Right lobe of liver (tissue), 6 donors: ENCODE results near the gene ARL15. TPM values are rescaled to one million over a fixed set of nuclear protein-coding genes. Genes with fewer than 3 reads are reported as not detected.

Experiments used
- ATAC-seq, 4 donors: fragments of 200-7000 bp; cut with Tn5 transposase; one replicate each; pipeline ENCODE4 v1.9.1; 2020; ENCODE audit warnings: mild to moderate bottlenecking in 4 of 4, moderate library complexity in 4 of 4
- DNase-seq, 3 donors: peaks; one replicate each; pipeline ENCODE4 v3.0.0-alpha.2; 2020
- H3K27ac ChIP-seq, 3 donors: fragments of 200-600 bp; one replicate each; pipeline ENCODE4 v1.8.0; 2022
- H3K27me3 ChIP-seq, 2 donors: fragments of 200-600 bp; one replicate each; pipeline ENCODE4 v1.8.0; 2022
- H3K36me3 ChIP-seq, 4 donors: fragments of 200-600 bp; sonication (generic) in 1 of 4; one replicate each; pipeline versions ENCODE4 v1.5.1 to v1.8.0; 2017 to 2022; ENCODE audit warnings: control low read depth in 1 of 4
- H3K4me1 ChIP-seq, 4 donors: fragments of 200-600 bp; sonication (generic) in 1 of 4; one replicate each; pipeline versions ENCODE4 v1.5.1 to v1.8.0; 2017 to 2022; ENCODE audit warnings: control low read depth in 1 of 4
- H3K4me3 ChIP-seq, 3 donors: fragments of 200-600 bp; one replicate each; pipeline ENCODE4 v1.8.0; 2022
- H3K9me3 ChIP-seq, 4 donors: fragments of 200-600 bp; sonication (generic) in 1 of 4; one replicate each; pipeline versions ENCODE4 v1.5.1 to v1.8.0; 2017 to 2022; ENCODE audit warnings: control low read depth in 1 of 4
- POLR2A ChIP-seq: fragments of 450-650 bp; IDR thresholded peaks from one replicate; pipeline ENCODE4 v1.6.1; 2017; ENCODE audit warnings: antibody characterized with exemption, mild to moderate bottlenecking
- WGBS: methylation state at CpG from one replicate; pipeline ENCODE4 v1.1.6; 2018; ENCODE audit warnings: low coverage, low lambda C conversion rate; ENCODE audit not compliant: insufficient coverage; ENCODE audit errors: missing lambda C conversion rate; 5-methylcytosine and 5-hydroxymethylcytosine counted together
- intact Hi-C, 2 donors: fragments of 100-400 bp; cut with DNase I; formaldehyde crosslinking; loops; one replicate each; pipeline versions ENCODE4 v1.11.2 to v1.14.1; 2022
- total RNA-seq, 6 experiments: library from RNA; depleted of rRNA in 2 of 6; stranded (reverse); fragments of >200 nt in 2 of 6; fragmentation: NEBNext Ultra II Directional in 3 of 6; extraction: Animal tissue kit (Norgen Biotek cat#: 25700) in 3 of 6; gene quantifications; one replicate each; pipeline versions ENCODE4 v1.1.0 to v1.2.4, GENCODE V29; 2016 to 2023
- TF ChIP-seq, protein P1 (sequence below), 4 donors: fragments of 200-600 bp in 3 of 4; fragments of 450-650 bp in 1 of 4; IDR thresholded peaks; one replicate each; pipeline versions ENCODE4 v1.5.1 to v1.8.0; 2016 to 2022; ENCODE audit warnings: antibody characterized with exemption in 4 of 4, mild to moderate bottlenecking in 2 of 4
- donor health status: DM: no; HTN: yes; CAD: no.
- donor health status: DM: no; HTN: no; CAD: no.
- donor health status: DM: no; HTN: no; CAD: no.
- donor health status: DM: no; HTN: yes; CAD: no.
- donor health status: DM: no; HTN: yes; CAD: no.

ARL15 gene
- total RNA-seq, 6 experiments from 2014 or later, result 6.3 to 16.5 (median 9.6) TPM

DNA sequence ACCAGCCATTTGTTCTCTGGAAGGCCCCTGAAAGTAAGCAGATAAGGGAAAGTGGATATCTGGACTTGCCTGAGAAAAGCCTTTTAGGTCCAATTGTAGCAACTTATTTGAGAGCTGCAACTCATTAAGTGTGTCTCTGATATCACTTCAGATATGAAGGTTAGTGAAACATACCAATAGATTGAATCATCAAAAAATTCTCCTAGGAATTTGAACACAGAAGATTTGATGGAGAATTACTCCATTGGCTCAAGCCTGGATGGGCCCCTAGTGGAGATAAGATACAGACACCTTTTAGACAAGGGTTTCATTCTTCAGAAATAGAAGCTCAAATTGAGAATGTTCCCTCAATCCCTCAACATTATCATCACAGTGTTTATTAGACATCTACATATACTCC lies 393.3 kb downstream of the ARL15 start:
- H3K4me1 ChIP-seq, result no peaks in the 10 kb centered on the region
- no peak for ATAC-seq
- no peaks in the 10 kb centered on the region for H3K9me3 ChIP-seq
- H3K4me3 ChIP-seq, result no peak overlapping the region
- H3K27me3 ChIP-seq, result no peaks in the 10 kb centered on the region
- TF ChIP-seq, protein P1, sequence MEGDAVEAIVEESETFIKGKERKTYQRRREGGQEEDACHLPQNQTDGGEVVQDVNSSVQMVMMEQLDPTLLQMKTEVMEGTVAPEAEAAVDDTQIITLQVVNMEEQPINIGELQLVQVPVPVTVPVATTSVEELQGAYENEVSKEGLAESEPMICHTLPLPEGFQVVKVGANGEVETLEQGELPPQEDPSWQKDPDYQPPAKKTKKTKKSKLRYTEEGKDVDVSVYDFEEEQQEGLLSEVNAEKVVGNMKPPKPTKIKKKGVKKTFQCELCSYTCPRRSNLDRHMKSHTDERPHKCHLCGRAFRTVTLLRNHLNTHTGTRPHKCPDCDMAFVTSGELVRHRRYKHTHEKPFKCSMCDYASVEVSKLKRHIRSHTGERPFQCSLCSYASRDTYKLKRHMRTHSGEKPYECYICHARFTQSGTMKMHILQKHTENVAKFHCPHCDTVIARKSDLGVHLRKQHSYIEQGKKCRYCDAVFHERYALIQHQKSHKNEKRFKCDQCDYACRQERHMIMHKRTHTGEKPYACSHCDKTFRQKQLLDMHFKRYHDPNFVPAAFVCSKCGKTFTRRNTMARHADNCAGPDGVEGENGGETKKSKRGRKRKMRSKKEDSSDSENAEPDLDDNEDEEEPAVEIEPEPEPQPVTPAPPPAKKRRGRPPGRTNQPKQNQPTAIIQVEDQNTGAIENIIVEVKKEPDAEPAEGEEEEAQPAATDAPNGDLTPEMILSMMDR (IDR thresholded peaks at IDR 0.05), result no peak
- TF ChIP-seq POLR2A, result no peak
- no peaks in the 10 kb centered on the region for H3K36me3 ChIP-seq
- intact Hi-C loops, result no loop called here
- no peak for DNase-seq
- H3K27ac ChIP-seq, result no peak overlapping the region

DNA sequence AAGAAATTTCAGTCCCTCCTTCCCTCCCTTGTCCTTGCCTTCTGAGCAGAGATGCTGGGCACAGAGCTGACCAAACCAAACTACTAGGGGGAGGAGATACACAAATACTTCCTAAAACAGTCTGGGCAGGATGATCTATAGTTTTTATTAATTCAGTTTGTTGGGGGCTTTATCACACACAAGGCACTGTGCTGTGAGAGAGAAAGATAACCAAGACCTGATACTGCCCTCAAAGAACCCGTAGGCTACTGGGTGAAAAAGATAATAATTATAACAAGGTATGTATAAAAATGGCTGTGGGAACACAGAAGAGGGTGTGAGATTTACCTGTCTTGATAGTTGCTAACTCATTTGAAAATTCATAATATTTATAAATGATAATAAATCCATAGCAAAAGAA lies 395.3 kb downstream of the ARL15 start:
- no peaks in the 10 kb centered on the region for H3K27me3 ChIP-seq
- H3K9me3 ChIP-seq, result no peaks in the 10 kb centered on the region
- TF ChIP-seq, protein P1 (IDR thresholded peaks at IDR 0.05), result no peak
- no peak for TF ChIP-seq POLR2A
- H3K4me3 ChIP-seq, result no peak overlapping the region
- no peak for ATAC-seq
- H3K27ac ChIP-seq, result no peak overlapping the region
- intact Hi-C loops, result no loop called here
- no peaks in the 10 kb centered on the region for H3K36me3 ChIP-seq
- 79% methylated on average over 1 of the region's 1 CpG for WGBS
- no peaks in the 10 kb centered on the region for H3K4me1 ChIP-seq
- no peak for DNase-seq

DNA sequence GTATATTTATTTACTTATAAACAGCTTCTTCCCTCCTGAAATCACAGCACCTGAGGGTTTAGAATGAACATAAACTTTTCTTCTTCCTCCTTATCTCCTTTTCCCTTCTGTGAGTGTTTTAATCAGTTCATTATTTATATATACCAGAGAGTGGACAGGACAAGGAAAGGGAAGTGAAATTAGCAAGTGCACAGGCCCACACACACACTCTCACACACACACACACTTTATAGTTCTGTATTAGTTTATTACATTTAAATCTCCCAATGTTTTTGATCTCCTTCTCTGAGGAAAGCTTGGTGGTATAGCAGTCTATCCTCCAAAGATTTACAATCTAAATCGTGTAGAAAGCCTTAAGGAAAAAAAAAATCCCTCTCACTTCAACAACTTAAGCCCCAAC lies 396.4 kb downstream of the ARL15 start:
- Histone ChIP-seq H3K9me3 (no peaks in the 10 kb centered on the region), H3K27me3 (no peaks in the 10 kb centered on the region), H3K4me1 (no peaks in the 10 kb centered on the region), H3K27ac (no peak overlapping the region), H3K36me3 (no peaks in the 10 kb centered on the region), H3K4me3 (no peak overlapping the region)
- TF ChIP-seq, protein P1 (IDR thresholded peaks at IDR 0.05), result no peak
- TF ChIP-seq POLR2A, result no peak
- intact Hi-C loops, result no loop called here
- WGBS, result 58% methylated on average over 1 of the region's 1 CpG
- DNase-seq (no peak), ATAC-seq (peak in 1 of 4 donors; percentile 23)

DNA sequence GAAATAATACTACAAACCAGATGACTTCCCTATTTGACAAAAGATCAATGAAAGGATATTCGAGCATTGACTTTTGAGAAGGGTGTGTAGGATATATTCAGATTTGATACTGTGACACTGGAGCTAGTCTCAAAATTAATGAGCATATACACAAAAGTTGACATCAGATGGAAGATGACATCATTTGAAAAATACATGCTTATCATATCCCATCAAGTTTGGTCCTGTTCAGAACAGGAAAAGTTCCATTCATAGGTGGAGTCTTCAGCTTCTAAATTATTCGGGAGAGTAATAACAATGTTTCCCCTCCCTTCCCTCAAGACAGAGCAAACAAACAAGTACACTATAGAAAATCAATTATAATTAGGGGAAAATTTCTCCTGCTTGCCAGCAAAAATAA lies 401.6 kb downstream of the ARL15 start:
- no peaks in the 10 kb centered on the region for H3K36me3 ChIP-seq
- H3K27me3 ChIP-seq, result no peaks in the 10 kb centered on the region
- no peaks in the 10 kb centered on the region for H3K4me1 ChIP-seq
- H3K9me3 ChIP-seq, result no peaks in the 10 kb centered on the region
- DNase-seq (no peak), ATAC-seq (no peak)
- WGBS, result 83% methylated on average over 2 of the region's 2 CpGs
- TF ChIP-seq, protein P1 (IDR thresholded peaks at IDR 0.05), result no peak
- TF ChIP-seq POLR2A, result no peak
- no peak overlapping the region for H3K4me3 ChIP-seq
- intact Hi-C loops, result no loop called here
- H3K27ac ChIP-seq, result no peak overlapping the region

DNA sequence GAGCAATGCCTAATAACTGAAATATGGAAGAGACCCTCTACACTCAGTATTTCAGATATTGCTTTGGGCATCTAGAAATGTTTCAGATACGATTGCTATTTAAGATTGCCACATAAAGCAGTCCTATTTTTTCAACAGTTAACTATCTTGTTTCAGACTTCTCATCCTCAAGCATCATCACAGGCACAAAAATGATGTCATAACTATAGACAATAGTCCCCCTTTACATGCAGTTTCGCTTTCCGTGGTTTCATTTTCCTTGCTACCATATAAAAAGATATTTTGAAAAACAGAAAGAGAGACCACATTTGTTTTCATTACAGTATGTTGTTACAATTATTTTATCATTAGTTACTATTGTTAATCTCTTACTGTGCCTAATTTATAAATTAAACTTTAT lies 402.5 kb downstream of the ARL15 start:
- 95% methylated on average over 3 of the region's 3 CpGs for WGBS
- Histone ChIP-seq H3K9me3 (no peaks in the 10 kb centered on the region), H3K4me1 (no peaks in the 10 kb centered on the region), H3K4me3 (no peak overlapping the region), H3K27ac (no peak overlapping the region), H3K27me3 (no peaks in the 10 kb centered on the region), H3K36me3 (no peaks in the 10 kb centered on the region)
- DNase-seq, result no peak
- no peak for ATAC-seq
- no peak for TF ChIP-seq POLR2A
- TF ChIP-seq, protein P1 (IDR thresholded peaks at IDR 0.05), result no peak
- intact Hi-C loops, result no loop called here
